Fibroblast of the aortic adventitia (primary cell): ENCODE measurements around the gene SRSF8. TPM values are rescaled to one million over a fixed set of nuclear protein-coding genes. Genes with fewer than 3 reads are reported as not detected.

Experiments
- DNase-seq: peaks from one replicate; pipeline ENCODE4 v3.0.0-alpha.2; 2010; ENCODE audit warnings: low read depth
- H3K4me3 ChIP-seq: 2 replicates; pipeline ENCODE4 v1.5.1; 2011; ENCODE audit warnings: low read depth, mild to moderate bottlenecking, control low read depth, low read length, moderate library complexity
- total RNA-seq: library from RNA; depleted of rRNA; stranded (reverse); fragments of >200 nt; gene quantifications from 2 replicates; pipeline ENCODE4 v1.2.3, GENCODE V29; 2012; ENCODE audit warnings: low replicate concordance
- TF ChIP-seq, protein P1 (sequence below): IDR thresholded peaks from 2 replicates; pipeline ENCODE4 v1.5.1; 2011; ENCODE audit warnings: mild to moderate bottlenecking, low read length, control low read depth, inconsistent platforms; ENCODE audit not compliant: insufficient read depth

The SRSF8 gene
- total RNA-seq, 1 donor: 23.9 TPM

DNA sequence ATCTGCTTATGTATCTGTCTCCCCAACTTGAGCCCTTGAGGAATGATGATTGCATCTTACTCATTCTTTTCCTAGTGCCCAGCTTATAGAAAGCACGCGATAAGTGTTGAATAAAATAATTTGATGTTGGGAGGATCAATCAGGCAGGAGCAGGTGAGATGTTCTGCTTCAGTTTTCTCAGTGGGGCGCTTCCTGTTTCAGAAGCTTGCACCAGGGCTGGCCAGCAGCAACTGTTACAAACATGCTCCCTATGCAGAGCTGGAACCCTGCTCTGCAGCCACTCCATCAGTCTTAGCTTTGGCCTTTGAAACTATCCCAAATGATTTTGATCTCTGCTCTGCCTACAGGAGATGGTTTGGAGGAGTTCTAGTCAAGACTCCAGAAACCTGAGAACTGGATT lies 26.8 kb downstream of the SRSF8 start:
- no peak overlapping the region for H3K4me3 ChIP-seq
- DNase-seq: no peak
- TF ChIP-seq, protein P1, sequence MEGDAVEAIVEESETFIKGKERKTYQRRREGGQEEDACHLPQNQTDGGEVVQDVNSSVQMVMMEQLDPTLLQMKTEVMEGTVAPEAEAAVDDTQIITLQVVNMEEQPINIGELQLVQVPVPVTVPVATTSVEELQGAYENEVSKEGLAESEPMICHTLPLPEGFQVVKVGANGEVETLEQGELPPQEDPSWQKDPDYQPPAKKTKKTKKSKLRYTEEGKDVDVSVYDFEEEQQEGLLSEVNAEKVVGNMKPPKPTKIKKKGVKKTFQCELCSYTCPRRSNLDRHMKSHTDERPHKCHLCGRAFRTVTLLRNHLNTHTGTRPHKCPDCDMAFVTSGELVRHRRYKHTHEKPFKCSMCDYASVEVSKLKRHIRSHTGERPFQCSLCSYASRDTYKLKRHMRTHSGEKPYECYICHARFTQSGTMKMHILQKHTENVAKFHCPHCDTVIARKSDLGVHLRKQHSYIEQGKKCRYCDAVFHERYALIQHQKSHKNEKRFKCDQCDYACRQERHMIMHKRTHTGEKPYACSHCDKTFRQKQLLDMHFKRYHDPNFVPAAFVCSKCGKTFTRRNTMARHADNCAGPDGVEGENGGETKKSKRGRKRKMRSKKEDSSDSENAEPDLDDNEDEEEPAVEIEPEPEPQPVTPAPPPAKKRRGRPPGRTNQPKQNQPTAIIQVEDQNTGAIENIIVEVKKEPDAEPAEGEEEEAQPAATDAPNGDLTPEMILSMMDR: no peak

DNA sequence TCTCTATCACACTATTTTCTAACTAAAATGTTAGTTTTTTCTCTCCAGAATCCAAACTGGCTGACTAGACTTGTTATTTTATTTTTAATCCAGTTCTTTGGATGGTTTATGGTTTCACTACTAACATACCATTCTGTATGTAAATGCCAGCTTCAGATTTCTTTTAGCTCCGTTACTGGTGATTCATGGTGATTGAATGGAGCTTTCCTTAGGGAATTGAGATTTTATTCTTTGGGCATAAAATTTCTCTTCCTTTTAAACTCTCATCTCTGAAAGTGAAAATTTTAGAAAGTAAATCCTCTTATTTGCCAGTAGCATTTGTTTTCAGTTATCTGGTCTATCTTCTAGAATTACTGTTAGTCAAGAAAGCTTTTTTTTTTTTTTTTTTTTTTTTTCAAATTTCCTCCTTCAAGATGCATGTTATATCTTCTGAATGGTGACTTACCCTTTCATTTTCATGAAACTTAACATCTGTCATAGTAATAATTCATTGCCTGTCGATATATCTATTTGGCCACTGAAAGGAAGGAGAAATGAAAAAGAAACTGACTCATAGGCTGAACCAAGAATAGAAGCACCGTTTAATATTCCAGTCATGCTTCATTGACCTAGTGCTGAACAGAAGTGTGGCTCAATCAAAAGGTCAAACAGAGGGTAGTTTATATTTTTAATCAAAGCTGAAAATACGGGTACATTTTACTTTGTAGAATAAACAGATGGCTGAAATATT lies 29.3 kb downstream of the SRSF8 start:
- TF ChIP-seq, protein P1: no peak
- peak; percentile 78 for DNase-seq

DNA sequence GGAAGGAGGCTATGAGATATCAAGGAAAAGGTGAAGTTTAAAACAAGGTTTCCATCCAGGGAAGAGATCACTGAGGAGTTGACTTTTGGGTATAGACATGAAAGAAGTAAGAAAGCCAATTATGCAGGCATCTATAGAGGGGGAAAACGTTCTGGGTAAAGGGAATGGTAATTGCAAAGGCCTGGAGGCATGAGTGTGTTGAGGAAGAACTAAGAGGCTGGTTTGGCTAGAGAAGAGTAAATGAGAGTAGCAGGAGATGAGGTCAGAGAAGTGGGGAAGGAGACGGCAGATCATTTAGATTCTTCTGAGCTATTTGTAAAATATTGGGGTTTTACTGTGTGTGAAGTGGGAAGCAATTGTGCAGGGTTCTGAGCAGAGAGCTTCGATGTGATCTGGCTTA lies 30.5 kb downstream of the SRSF8 start:
- TF ChIP-seq, protein P1: no peak
- no peak for DNase-seq
- no peak overlapping the region for H3K4me3 ChIP-seq

More for the DNA sequence above, 29.3 kb downstream of the SRSF8 start:
- H3K4me3 ChIP-seq: no peak overlapping the region

DNA sequence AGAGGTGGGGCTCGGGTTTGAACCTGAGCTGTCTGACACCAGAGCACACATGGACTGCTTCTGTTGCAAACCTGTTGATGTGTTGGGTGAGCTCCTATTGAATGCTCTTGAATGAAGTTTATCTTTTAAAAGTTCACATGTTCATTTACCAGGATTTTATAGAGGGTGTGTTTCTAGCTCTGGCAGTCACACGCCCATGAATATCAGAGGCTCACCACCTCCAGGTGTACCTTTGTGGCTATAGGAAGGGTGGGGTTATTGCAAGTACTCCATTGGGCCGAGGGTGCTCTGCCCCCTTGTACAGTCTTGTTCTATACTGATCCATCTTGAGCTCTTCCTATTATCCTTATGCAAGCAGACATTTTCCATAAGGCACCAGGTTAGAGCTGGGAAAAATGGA lies 32.1 kb downstream of the SRSF8 start:
- DNase-seq: no peak
- TF ChIP-seq, protein P1: no peak
- no peak overlapping the region for H3K4me3 ChIP-seq

DNA sequence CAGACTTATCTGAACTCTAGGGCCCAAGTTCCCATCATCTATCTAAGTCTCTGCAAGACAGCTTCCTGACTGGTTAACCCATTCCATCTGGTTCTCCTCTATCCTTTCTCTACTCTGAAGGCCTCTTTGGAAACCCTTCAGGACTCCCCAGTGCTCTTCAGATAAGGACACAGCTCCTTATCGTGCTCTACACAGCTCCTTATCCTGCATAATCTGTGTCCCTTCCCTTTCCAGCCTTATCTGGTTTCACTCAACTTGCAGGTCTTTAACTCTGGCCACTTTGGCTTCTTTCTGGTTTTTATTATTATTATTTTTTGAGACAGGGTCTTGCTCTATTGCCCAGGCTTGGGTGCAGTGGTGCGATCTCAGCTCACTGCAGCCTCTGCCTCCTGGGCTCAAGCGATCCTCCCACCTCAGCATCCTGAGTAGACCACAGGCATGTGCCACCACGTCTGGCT lies 33.5 kb downstream of the SRSF8 start:
- no peak overlapping the region for H3K4me3 ChIP-seq
- no peak for DNase-seq
- TF ChIP-seq, protein P1: no peak

DNA sequence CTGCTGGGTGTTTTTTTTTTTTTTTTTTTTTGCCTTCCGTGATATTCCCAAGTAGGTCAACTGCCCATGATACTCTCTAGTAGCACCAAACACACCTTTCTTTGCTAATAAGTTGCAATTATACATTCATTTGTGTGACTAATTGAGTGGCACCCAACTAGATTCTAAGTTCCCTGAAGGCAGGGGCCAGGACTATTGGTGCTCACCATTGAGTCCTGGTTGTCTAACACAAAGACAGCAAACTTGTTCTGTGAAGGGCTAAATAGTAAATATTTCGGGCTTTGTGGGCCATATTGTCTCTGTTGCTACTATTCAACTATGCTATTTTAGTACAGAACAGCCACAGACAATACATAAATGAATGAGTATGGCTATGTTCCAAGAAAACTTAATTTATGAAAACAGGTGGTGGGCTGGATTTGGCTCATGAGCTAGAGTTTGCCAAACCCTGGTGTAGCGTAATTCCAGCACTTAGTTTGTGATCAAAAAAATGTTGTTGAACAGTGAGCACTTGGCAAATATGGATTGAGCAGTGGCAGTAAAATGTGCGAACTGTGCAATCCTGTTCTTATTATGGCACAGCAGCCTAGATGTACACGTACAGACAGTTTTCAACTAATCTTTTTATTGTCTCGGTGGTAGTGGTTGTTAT lies 34.3 kb downstream of the SRSF8 start:
- TF ChIP-seq, protein P1: no peak
- no peak for DNase-seq
- no peak overlapping the region for H3K4me3 ChIP-seq
